Activated T-helper 9 cell treated with anti-CD3 and anti-CD28 coated beads, Interleukin-2, amount 50 U/mL, for 16 hours (primary cell): ENCODE data around the gene ANKRD6.

ENCODE experiments used
- DNase-seq: peaks from one replicate; pipeline ENCODE4 v3.0.0-alpha.2; 2020; ENCODE audit warnings: low read depth

The ANKRD6 gene

GRCh38 chr6:89564752-89565427, 131.9 kb downstream of the ANKRD6 start:
- no peak for DNase-seq

- no peak for DNase-seq
These were observed 133.3 kb downstream of the ANKRD6 start for GRCh38 chr6:89566008-89566800.

- no peak for DNase-seq
These were observed 134.1 kb downstream of the ANKRD6 start for GRCh38 chr6:89566930-89567629.

- DNase-seq = no peak
These were observed 134.9 kb downstream of the ANKRD6 start for GRCh38 chr6:89567630-89568390.

- DNase-seq = no peak
These were observed 142.1 kb downstream of the ANKRD6 start for GRCh38 chr6:89574910-89575561.

GRCh38 chr6:89575562-89575960, 142.6 kb downstream of the ANKRD6 start:
- DNase-seq = no peak

- no peak for DNase-seq
These were observed 148.2 kb downstream of the ANKRD6 start for GRCh38 chr6:89580997-89581666.

GRCh38 chr6:89581689-89582088, 148.7 kb downstream of the ANKRD6 start:
- DNase-seq = no peak

GRCh38 chr6:89582669-89583325, 149.8 kb downstream of the ANKRD6 start:
- DNase-seq = no peak

- DNase-seq = no peak
These were observed 150.6 kb downstream of the ANKRD6 start for GRCh38 chr6:89583559-89583958.

- no peak for DNase-seq
These were observed 151.6 kb downstream of the ANKRD6 start for GRCh38 chr6:89584539-89584938.

GRCh38 chr6:89585154-89585553, 152.2 kb downstream of the ANKRD6 start:
- no peak for DNase-seq

- no peak for DNase-seq
These were observed 156.5 kb downstream of the ANKRD6 start for GRCh38 chr6:89589297-89590025.

GRCh38 chr6:89590133-89590532, 157.2 kb downstream of the ANKRD6 start:
- DNase-seq = no peak

GRCh38 chr6:89591745-89592144, 158.8 kb downstream of the ANKRD6 start:
- DNase-seq = no peak

GRCh38 chr6:89596056-89596455, 163.1 kb downstream of the ANKRD6 start:
- no peak for DNase-seq

GRCh38 chr6:89596484-89596883, 163.5 kb downstream of the ANKRD6 start:
- no peak for DNase-seq

- no peak for DNase-seq
These were observed 164.4 kb downstream of the ANKRD6 start for GRCh38 chr6:89597372-89597771.

- no peak for DNase-seq
These were observed 165.0 kb downstream of the ANKRD6 start for GRCh38 chr6:89597988-89598387.

GRCh38 chr6:89599727-89600126, 166.8 kb downstream of the ANKRD6 start:
- DNase-seq = no peak
